Stimulated activated CD8-positive, alpha-beta memory T cell treated with anti-CD3 and anti-CD28 coated beads, Interleukin-7, amount 100 ng/mL, for 4 hours (primary cell): ENCODE measurements around the gene LYRM2.

Source experiments
- DNase-seq, 2 donors: peaks; one replicate each; pipeline ENCODE4 v3.0.0-alpha.2; 2020; ENCODE audit warnings: low read depth in 2 of 2

Gene LYRM2

GRCh38 chr6:89596056-89596455 is 42.5 kb downstream of the LYRM2 start:
- no peak for DNase-seq

- DNase-seq: no peak
Measured at GRCh38 chr6:89591745-89592144, 46.8 kb downstream of the LYRM2 start.

GRCh38 chr6:89590133-89590532 is 48.4 kb downstream of the LYRM2 start:
- DNase-seq: no peak

DNA sequence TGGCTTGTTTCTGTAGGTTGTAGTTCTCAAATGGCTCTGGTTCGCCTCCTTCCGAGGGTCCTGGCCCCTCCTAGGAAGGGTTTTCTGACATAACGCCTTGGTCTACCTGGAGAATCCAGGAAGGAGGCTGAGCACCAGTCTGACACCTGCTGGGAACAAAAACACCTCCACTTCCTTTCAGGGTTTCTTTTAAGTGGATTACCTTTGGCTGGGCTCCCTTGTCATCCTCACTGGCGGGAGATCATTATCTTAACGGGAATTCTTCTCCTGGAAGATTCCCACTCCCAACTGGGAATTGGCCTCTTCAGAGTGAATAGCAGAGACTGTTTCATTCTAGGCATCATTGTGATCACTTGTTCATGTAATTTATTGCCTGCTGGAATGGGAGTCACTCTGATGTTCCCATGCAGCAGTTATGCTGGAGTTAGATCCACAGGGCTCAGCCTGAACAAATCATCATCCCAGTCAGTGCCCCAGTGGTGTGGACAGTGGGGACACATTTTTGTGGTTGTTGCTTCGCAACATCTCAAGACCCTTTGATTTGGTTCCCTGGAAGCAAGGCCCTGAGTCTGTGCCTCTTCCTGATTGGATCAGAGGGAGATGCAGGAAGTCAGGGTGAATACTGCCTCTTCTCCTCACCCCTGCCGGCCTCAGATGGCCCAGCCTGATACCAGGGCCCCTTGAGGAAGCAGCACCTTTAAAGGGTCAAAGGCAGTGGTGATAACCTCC is 49.1 kb downstream of the LYRM2 start:
- no peak for DNase-seq

DNA sequence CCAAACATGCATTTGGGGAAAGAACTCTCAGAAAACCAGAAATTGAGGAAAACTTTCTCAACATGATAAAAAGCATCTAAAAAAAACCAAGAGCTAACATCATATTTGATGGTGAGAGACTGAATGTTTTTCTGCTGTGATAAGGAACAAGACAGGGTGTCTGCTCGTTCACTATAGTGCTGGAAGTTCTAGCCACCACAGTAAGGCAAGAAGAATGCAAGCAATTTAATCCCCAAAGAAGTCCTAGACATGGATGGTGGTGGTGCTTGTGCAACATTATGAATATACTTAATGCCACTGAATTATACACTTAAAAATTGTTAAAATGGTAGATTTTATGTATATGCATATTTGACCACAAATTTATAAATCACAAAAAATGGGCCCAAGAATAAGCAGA is 53.4 kb downstream of the LYRM2 start:
- no peak for DNase-seq

GRCh38 chr6:89584539-89584938 is 54.0 kb downstream of the LYRM2 start:
- no peak for DNase-seq

- DNase-seq: no peak
Measured at GRCh38 chr6:89583559-89583958, 55.0 kb downstream of the LYRM2 start.

GRCh38 chr6:89582669-89583325 is 55.8 kb downstream of the LYRM2 start:
- DNase-seq: no peak

GRCh38 chr6:89581689-89582088 is 56.9 kb downstream of the LYRM2 start:
- no peak for DNase-seq

- no peak for DNase-seq
Measured at GRCh38 chr6:89580997-89581666, 57.4 kb downstream of the LYRM2 start.

DNA sequence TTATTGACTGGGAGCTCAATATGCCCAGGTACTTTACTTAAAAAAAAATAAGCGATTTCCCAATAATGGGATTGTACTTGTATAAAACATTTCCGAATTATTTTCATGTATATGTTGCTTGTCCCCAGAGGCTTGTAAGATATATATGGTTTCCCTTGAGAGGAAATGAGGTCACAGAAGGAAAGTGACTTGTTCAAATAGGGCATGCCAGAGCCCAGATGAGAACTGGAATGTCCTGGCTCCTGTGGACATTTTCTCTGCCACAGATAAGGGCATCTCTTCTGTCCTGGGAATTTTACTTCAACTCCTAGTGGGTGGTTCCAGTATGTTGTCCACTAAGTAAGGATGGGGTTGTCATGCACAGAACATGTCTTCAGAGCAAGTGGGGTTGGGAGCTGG is 63.0 kb downstream of the LYRM2 start:
- no peak for DNase-seq

DNA sequence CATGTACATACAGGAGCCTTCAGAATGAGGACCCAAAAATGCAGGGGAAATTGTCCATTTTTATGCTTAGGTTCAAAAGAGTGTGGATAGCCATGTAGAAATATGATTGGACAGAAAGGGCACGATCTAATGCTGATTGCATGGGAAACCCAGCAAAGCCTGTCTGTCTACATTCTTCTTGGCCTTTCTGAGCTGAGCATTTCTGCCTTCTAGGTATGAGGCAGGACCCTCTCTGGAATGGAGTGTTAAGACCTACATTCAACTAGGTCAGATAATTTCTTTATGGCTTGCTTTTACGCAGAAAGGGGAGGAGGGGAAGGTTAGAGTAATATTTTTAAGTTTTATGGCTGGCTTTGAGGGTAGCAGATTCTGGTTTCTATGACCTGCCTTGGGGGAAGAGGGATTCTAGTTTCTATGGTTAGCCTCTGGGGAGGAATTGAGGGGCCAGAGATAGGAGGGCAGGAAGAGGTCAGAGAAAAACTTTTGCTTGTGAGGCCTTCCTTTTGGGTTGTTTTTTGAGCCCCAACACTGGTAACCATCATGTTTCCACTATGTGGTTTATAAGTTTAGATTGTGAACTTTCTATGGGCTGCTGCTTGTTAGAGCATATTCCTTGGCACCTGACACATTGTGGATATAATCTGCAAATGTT is 63.5 kb downstream of the LYRM2 start:
- no peak for DNase-seq

DNA sequence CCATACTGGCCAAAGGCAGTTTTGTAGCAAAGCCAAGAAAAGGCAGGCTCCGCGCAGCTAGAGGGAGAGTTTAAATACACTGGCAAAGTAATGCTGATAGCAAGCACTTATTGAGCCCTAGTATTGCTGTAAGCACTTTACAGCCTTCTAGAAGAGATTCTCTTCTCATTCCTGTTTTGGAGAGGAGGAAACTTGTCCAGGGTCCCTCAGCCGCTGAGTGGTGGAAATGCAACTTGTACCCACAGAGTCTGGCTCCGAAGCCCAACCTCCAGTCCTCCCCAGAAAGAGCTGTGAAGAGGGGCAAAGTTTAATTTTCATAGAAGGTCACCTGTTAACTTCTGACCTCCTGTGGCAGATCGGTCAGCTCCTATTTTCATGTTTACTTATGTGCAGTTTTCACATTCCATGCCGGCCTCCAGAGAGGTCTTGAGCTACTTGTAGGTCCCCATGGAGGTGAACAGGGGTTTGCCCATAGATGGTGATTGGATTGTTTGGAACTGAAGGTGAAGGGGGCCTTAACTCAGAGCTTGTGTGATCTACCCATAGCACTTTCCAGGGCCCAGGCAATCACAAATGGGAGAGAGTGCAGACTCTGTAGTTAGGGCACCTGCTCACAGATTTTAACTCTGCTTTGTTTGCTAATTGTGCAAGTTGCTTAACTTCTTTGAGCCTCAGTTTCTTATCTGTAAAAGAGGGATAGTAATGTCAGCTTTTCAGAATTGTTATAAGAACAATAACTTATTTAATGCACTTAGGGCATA is 70.7 kb downstream of the LYRM2 start:
- DNase-seq: no peak

GRCh38 chr6:89566930-89567629 is 71.5 kb downstream of the LYRM2 start:
- DNase-seq: no peak

DNA sequence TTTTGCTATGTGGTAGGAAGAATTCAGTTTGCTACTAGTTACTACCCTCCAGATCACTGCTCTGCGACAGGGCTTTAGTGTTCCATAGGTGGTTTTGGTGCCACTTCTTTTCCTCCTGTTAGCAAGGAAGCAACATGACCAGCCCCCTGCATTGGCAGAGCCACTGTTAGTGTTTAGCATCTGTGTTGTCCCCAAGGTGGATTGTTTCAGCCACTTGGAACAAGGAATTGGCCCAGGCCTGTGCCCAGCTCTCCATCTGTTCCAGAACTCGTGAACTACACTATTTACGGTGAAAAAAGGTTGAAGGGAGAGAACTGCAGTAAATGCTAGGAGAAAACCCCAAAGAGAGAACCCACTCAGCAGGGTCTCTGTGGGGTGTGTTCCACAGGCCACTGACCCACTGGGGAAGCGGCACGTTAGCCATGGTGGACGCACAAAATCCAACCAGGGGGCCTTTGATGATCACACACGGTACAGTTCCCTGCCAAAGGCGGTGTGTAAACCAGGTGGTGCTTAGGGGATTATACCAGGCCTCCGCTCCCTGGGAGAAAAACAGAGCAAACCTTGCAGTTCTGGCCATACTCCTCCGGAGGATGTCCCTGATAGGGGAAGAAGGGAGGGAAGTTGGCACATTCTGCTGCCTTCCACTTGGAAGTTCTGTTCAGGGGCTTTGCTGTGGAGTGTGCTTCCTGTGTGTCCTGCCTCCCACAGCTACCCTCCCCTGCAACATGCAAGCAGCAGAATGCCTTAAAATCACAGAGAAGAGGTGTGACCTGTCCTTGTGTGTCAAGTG is 72.3 kb downstream of the LYRM2 start:
- no peak for DNase-seq

DNA sequence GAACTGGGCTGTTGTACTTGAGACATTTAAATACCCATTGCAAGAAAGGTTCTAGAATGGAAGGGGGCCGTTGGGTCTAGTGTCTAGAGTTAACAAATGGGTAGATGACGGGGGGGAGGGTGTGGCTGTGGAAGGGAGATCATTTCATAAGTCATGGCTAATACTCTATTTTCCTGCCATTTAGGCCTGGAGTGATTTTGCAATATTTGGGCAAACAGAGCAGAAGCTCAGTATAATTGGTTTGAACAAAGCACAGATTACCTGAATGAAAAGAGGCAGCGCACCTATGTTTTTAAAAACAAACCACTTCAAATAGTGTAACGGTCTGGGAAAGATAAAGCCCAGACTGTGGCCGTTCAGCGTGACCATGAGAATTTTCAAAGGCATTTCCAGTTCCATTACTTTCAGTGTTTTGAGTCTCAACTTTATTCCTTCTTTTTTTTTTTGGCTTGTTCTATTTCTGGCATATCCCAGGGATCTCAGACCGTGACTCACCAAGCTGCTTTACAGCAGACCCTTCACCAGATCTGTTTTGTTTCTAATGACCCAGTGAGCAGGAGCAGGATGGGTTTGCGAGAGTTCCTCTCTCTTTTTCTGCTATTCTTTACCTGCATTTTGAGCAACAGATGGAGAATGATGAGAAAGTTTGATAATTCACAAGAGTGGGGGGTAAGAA is 73.7 kb downstream of the LYRM2 start:
- DNase-seq: no peak

DNA sequence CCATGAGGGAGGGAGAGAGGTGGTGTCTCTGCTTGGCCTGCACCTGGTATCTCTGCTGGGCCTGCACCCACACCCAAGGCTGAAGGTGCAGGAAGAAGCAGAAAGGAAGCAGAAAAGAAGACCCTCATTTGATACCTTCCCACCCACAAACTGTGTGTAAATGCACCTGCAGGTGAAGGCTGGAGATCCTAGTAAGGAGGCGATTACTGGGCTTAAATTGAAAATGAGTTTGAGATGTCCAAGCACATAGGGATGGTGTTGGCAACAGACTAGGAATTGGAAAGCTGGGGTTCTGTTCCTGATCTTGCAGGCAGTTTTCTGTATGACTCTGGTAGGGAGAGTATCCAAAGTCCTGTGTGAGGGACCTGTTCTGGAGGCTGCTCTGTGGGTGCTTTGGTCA is 74.7 kb downstream of the LYRM2 start:
- DNase-seq: no peak

DNA sequence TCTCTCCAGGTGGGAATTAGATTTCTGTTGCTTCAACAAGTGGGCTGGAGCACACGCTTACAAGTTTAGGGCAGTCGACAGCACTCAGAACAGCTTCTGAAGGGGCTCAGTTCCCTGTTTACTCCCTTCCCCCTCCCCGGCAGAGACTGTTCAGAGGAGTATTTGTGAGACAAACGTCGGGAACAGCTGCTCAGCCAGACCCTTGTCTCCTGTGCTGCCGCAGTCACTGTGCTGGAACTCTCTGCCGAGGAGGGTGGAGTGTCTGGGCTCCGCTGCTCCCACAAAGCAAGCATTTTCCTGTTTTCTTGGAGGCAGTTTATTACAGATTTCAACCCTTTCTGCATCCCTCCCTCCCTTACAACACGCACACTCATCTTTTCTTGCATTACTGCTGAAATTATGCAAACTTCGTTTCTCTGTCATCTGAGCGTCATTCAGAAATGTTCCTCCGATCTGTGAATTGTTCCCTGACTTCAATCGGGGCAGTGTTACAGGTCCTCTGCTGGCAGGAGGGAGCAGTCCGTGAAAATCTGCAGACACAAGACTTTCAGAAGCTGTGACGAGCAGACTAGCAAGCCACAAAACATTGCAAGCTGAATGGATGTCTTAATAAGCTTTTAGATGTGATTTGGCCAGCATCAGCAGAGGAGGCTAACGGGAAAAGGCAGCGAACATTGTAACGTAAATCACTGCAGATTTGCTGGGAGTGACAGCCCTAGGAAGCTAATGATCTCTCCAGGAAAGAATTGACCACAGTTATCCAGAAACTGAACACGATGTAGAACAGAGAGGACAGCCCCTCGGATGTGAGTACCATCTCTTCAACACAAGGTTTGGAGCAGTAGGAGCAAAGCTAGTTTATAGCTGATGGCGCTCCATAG is 76.2 kb downstream of the LYRM2 start:
- no peak for DNase-seq

- no peak for DNase-seq
Measured at GRCh38 chr6:89559487-89559886, 79.1 kb downstream of the LYRM2 start.
